Measurements from ENCODE around the gene FMO3.

DNA sequence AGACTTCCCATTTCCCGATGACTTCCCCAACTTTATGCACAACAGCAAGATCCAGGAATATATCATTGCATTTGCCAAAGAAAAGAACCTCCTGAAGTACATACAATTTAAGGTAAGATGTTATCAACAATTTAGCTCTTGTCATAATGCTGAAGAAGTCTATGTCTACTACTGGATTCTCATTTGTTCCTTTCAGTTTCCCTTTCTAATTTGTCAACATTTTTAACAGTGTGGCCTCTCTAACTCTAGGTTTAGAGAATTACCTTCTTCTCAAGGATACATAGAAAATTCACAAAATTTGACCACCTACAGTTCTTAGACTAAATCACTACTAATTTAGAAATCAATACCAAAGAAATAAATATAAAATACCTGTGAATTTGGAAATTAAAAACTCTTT lies 13.2 kb downstream of the FMO3 start:
- TF ChIP-seq ZFX (IDR thresholded peaks at IDR 0.05) = no peak
- TF ChIP-seq, protein P1, sequence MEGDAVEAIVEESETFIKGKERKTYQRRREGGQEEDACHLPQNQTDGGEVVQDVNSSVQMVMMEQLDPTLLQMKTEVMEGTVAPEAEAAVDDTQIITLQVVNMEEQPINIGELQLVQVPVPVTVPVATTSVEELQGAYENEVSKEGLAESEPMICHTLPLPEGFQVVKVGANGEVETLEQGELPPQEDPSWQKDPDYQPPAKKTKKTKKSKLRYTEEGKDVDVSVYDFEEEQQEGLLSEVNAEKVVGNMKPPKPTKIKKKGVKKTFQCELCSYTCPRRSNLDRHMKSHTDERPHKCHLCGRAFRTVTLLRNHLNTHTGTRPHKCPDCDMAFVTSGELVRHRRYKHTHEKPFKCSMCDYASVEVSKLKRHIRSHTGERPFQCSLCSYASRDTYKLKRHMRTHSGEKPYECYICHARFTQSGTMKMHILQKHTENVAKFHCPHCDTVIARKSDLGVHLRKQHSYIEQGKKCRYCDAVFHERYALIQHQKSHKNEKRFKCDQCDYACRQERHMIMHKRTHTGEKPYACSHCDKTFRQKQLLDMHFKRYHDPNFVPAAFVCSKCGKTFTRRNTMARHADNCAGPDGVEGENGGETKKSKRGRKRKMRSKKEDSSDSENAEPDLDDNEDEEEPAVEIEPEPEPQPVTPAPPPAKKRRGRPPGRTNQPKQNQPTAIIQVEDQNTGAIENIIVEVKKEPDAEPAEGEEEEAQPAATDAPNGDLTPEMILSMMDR (conservative IDR thresholded peaks at IDR 0.05) = no peak

Data from C4-2B (cell line).